NCI-H460 (cell line): ENCODE data around the gene EGFR. TPM values are rescaled to one million over a fixed set of nuclear protein-coding genes. Genes with fewer than 3 reads are reported as not detected.

Experiments used
- DNase-seq: peaks from one replicate; pipeline ENCODE4 v3.0.0-alpha.2; 2016; ENCODE audit warnings: low read depth; ENCODE audit errors: extremely low read depth
- total RNA-seq: library from RNA; depleted of rRNA; stranded (reverse); fragments of >200 nt; shearing (Covaris generic); gene quantifications from 2 replicates; pipeline ENCODE4 v1.2.3, GENCODE V29; 2014

The EGFR gene
- total RNA-seq, 1 experiment from 2014 or later: 24.3 TPM

DNA sequence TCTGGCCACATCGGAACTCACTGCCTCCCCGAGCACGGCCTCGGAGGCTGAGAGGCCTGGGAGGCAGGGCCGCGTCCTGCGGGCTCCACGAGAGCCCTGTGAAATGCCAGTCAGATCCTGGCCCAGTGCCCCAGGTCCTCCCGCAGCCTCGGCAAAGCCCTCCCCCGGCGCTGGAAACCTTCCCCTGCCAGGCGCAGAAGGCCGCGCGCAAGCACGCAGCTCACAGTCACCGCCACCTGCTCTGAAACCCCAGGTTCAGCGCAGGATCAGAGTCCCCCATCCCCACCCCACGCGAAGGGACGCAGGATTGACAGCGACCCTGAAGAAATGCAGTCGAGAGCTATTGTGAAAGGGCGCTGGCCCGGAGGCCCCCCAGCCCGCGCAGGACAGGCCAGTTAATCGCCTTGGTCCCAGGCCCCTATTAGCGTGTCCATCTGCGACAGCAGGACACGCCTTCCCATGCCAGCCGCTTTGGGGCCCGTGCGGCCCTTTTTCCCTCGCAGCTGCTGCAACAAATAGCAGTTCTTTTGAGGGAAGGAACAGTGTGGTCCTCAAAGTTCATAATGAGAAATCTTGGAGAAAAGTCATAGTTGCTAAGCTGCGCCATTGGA lies 13.5 kb upstream of the EGFR start:
- DNase-seq: no peak

DNA sequence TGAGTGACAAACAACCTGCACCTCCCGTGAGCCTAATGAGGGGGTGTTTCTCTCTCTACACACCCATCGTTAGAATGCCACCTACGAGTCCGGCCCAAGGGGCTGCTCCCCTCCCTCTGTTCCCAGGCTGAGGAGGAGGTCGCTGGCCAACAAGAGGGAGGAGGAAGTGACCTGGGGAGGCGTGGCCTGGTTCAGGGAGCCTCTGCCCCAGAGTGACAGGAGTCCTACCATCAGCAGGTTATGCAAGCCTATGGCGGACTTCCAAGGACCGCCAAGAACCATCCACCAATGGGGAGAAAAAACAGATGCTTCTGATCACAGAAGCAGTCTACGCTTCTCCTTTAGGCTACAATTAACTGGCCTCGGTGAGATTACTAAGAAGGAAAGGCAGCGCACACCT lies 12.3 kb upstream of the EGFR start:
- no peak for DNase-seq

DNA sequence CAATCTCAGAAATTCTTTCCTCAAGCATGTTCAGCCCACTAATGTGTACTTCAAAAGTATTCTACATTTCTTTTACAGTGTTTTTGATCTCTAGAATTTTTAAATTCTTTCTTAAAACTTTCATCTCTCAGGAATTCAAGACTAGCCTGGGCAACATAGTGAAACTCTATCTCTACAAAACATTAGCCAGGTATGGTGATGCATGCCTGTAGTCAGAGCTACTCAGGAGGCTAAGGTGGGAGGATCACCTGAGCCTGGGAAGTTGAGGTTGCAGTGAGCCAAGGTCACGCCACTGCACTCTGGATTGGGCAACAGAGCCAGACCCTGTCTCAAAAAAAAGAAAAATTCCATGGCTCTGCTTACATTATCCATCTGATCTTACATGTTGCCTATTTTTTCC lies 5.0 kb upstream of the EGFR start:
- no peak for DNase-seq

DNA sequence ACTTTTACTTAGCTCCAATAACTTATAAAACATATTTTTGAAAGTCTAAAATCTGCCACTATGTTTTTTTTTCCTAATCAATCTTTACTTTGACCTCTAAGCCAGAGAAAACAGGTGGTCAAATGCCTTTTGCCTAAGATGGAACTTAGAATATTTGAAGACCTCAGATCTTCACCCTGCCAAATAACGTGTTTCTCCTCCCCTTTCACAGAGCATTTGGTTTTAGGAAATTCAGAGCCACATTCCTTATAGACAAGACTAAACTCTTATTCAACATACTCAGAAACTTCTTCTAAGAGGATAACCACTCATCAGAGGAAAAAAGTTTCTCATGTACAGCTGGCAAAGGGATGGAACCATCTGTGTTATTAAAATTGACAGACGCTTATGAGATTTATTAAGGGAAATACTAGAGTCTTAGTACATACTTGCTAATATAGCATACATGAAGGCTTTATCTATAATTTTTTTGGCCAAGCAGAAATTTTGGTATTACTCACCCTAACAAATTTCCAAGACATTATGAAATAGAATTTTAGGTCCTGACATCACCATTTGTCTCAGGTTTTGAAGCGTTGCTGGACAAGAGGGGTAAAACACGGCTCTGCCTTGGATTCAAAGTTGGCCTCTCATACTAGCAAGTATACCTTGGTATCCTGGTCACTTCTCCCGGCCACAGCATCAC lies 2.6 kb upstream of the EGFR start:
- no peak for DNase-seq

DNA sequence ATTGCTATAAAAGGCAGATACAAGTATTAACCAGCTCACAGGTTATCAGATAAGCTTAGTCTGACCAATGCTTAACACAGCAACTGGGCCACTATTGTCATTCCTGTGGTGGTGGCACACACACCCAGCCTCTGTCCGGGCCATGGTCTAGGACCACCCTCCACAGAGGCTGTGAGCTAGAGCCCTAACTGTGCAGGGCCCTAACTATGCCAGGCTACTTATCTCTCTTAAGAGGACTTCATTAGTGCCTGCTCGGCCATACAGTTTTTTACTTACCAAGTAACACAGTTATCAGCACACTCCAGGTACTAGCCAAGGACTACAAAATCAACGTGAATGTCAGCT lies 2.1 kb upstream of the EGFR start:
- no peak for DNase-seq

DNA sequence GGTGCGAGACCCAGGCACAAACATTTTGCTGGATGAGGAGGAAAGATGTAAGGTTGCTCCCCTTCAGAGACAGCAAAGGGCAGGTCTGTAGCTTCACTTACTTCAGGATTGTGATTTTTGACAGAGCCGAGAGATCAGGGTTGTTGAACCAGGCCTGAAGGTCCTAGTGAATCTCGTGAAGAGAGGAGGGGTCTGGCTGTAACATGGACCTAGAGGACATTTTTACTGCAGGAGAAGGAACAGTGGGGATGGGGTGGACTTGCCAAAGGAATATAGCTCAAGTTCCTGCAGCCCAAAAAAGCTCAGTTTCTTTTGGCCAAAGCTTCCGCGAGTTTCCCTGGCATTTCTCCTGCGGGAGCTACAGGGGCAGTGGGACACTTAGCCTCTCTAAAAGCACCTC lies 976 bp upstream of the EGFR start:
- DNase-seq: no peak

DNA sequence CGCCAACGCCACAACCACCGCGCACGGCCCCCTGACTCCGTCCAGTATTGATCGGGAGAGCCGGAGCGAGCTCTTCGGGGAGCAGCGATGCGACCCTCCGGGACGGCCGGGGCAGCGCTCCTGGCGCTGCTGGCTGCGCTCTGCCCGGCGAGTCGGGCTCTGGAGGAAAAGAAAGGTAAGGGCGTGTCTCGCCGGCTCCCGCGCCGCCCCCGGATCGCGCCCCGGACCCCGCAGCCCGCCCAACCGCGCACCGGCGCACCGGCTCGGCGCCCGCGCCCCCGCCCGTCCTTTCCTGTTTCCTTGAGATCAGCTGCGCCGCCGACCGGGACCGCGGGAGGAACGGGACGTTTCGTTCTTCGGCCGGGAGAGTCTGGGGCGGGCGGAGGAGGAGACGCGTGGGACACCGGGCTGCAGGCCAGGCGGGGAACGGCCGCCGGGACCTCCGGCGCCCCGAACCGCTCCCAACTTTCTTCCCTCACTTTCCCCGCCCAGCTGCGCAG lies 424 bp downstream of the EGFR start:
- no peak for DNase-seq

DNA sequence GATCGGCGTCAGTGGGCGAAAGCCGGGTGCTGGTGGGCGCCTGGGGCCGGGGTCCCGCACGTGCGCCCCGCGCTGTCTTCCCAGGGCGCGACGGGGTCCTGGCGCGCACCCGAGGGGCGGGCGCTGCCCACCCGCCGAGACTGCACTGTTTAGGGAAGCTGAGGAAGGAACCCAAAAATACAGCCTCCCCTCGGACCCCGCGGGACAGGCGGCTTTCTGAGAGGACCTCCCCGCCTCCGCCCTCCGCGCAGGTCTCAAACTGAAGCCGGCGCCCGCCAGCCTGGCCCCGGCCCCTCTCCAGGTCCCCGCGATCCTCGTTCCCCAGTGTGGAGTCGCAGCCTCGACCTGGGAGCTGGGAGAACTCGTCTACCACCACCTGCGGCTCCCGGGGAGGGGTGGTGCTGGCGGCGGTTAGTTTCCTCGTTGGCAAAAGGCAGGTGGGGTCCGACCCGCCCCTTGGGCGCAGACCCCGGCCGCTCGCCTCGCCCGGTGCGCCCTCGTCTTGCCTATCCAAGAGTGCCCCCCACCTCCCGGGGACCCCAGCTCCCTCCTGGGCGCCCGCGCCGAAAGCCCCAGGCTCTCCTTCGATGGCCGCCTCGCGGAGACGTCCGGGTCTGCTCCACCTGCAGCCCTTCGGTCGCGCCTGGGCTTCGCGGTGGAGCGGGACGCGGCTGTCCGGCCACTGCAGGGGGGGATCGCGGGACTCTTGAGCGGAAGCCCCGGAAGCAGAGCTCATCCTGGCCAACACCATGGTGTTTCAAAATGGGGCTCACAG lies 1.1 kb downstream of the EGFR start:
- DNase-seq: no peak

DNA sequence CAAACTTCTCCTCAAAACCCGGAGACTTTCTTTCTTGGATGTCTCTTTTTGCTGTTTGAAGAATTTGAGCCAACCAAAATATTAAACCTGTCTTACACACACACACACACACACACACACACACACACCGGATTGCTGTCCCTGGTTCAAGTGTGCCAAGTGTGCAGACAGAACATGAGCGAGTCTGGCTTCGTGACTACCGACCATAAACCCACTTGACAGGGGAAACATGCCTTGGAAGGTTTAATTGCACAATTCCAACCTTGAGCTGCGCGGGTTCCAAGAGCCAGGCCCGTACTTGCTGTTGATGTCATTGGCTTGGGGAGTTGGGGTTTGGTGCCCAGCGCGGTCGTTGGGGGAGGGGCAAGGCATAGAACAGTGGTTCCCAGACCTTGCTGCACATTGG lies 1.7 kb downstream of the EGFR start:
- no peak for DNase-seq

DNA sequence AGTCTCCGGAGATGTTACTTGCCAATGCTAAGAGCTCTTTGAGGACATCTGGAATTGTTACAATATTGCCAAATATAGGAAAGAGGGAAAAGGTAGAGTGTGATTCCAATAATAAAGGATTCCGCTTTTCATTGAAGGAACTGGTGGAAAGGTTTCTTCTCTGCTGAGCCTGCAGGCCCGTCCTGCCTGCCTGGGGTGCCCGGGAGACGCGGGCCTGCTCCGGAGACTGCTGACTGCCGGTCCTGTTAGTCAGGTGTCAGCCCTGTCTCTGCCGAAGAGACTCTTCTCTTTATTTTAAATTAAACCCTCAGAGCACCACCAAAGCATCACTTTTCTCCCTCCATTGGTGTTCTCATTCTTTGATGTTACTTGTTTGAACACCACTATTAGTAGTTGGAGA lies 2.2 kb downstream of the EGFR start:
- DNase-seq: no peak

DNA sequence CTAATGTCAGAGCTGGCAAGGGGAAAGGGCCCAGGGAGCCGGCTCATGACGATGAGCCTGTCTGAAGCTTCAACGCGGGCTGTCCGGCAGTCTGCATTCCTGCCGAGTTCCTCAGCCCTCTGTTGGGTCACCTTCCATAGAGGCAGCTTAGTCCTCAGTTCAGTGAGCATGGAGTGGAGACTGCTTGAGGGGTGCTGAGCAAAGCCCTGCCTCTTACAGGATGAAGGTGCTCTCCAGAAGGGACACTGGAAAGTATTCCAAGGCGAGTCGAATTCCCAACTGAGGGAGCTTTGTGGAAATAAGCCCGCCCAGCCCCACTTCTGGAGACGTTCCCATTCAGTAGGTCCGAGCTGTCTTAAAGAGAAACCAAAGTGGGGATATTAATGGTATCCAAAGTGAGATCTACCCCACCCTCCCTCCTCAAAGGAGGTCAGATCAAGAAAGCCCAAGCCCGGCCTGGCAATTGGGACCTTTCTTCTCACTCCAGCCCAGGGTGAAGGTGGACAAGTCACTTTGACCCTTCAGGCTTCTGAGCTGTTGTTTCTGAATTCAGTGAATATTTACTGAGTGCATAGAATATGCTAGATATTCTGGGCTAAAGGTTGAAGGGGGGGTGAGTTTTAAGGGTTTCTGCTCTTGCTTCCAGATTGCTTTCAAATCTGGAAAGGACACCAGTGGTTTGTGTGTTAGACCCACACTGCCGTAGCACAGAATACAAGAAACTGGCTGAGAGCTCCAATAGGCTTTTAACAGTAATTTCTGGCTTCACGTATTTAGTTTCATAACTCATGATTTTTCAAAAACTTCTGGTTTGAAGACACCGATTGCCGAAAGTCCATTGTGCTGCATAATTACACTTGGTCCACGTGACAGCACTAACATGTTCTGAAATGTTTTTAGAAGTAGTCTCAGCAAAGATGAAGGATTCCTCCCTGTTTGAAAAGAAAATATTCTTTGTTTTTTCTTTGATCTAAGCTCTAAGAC lies 3.5 kb downstream of the EGFR start:
- no peak for DNase-seq

DNA sequence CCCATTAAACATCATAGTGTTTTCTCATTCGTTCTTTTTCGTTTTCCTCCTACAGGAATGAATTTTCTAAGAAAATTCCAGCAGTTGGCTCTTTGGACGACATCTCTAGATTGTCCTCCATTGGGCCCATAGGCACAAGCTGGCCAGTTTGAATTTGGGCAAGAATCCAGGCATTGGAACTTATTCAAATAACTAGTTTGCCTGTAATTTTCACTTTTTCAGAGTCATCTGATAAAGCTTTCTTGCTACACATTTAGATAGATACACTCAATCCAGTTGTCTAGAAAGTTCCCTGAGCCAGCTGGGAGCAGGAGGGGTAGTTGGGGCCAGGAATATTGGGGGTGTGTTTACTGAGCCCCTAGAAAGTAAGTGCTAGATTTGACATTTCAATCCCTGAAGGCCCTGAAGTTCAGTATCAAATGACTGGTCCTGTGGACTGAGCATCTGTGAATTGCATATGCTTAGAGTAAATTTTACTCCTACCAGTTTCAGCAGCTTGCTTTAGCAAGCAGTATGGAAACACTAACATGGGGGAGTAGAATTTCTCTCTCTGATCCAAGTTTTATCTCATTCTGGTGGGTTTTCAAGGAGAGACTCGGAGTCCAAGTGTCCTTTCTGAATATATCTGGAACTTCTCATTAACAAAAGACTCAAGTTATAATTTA lies 5.2 kb downstream of the EGFR start:
- no peak for DNase-seq

DNA sequence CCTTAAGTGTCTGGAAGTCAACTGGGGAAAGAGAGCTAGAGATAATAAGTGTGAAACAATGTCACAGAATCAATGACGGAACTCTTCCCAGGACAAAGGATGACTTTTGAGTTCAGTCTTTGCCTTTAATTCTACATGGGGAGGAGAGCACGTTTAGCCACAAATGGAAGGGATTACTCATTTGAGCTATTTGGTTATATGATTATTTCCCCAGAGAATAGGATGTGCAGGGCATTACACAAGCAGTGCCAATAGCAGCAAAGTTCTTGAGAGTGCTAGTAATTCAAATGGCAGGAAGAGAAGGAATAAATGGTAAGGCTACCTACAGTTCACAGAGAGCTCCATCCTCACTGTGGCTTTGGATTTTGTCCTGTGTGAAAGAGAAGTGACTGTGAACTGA lies 6.0 kb downstream of the EGFR start:
- no peak for DNase-seq

DNA sequence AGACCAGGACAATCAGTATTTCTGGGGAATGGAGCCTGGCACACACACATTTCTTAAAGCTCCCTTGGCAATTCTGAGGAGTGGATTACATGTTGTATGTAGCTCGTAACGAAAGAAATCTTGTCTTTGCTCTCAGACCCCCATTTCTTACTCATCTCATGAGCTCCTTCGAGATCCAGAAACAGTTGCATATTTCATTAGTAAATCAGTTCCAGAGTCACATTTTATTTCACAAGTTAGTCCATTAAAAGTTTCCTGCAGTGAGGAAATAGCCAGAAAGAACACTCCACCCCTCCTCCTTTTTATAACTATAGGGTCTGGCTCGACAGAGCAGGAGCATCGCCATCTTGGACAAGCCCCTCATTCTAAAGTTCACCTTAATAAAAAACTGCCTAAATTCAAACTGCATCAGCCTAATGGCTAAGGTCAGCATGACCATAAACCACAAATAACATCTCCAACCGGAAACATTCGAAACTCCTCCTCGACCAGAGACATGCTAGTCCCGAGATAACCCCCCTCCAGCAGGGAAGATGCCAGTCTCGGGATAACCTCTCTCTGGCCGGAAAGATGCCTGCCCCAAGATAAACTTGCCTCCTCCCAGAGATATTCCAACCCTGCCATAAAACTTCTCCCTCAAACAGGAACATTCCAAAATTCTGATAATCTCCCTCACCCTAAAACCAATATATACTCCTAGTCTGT lies 7.4 kb downstream of the EGFR start:
- no peak for DNase-seq

DNA sequence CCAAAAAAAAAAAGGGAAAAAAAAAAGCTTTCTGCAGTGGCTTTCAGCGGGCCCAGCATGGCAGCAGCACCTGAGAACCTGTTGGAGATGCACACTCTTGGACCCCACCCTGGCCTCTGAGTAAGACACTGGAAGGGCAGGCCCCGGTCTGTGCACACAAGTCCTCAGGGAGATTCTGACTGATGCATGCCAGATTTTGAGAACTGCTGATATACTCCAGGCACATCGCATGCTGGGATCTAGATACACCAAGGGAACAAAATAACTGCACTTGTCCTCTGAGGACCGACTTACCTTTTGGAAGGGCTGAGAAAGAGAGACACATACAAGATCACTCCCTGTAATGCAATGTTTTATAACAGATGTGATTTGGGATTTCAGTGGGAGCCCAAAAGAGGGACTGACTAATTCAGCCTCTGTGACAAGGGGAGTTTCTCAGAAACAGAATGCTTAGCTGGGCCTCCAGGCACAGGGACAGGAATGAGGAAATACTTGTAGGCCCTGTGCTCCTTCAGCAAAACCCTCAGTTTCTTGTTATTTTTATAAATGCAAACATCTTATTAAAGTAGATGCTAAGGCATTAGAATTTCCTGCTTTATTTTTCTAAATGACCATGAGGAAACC lies 8.2 kb downstream of the EGFR start:
- no peak for DNase-seq

DNA sequence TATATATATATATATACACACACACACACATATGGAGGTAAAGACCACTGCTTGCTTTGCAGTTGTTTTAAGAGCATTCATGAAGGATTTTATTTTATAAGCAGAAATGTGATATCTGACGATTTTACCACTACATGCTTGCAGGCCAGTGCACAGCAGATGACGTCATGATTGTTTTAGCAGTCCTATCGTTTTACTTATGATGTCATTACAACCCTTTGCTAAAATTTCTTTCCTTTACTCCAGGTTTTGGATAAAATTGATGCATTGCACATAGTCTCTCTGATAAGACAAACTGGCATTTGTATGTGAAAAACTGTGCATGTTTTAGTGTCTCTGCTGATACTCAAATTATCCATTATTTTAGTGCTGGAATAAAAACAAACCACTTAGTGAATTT lies 9.2 kb downstream of the EGFR start:
- no peak for DNase-seq

DNA sequence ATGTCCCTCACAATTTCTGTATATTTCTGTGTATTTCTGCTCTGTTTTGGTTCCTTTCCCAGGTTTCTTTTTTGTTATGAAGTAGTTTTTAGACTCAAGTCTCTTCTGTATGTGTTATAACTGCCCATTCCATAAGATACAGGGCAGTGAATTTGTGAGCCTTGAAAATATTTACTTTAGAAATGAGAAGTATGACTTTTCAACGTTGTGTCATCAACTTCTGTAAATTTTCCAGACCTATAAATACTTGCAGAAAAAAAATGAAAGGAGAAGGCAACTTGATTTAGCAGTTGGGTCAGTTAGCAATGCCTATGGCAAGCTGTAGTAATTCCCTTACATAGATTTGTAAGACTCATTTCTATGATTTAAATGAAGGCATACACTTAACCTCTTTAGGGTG lies 11.5 kb downstream of the EGFR start:
- no peak for DNase-seq

DNA sequence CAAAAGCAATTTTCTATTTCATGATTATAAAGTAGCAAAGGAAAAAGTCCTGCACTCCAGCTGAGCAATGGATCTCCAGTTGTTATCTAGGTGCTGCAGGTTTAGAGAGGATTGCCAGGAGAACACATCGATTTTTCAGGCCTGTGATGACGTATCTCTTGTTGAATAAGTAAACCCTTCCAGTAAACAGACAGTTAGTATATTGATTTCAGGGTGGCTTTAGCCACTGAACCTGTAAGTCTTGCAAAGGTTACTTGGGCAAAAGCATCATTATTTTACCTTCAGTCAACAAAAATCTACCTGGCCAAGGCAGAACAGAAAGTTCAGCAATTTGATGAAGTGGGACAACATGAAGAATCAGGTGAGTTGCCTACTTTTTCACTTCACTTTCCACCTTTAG lies 12.3 kb downstream of the EGFR start:
- no peak for DNase-seq

DNA sequence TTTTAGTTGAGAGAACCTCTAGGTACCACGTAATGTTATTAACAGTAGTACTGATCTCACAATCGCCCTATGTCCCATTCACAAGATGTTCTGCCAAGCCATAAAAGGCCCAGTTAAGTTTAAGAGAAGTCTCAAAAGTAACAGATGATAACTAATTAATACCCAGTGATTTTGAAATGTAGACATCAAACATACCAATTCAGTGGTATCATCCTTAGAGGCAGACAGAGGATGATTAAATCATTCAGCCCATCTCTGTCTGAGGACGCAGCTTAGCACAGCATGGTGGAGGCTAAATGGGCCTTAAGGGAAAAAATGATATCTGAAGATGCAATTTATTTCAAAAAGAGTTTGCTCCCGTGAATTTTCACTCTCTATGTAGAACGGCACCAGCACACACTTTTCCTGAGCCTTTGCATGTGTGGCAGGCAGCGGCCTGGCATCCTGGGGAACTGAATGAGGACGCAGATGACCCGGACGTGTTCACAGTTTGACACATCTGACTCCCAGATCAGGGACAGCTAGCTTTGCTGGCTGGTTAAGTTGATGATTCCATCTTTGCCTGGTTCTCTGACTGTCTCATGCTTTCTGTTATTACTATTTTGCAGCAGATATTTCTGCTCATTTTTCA lies 13.4 kb downstream of the EGFR start:
- DNase-seq: no peak
